ENCODE data around the gene ADCYAP1.

GRCh38 chr18:957829-958228 is 53.2 kb downstream of the ADCYAP1 start:
- TF ChIP-seq POLR2AphosphoS5 (IDR thresholded peaks at IDR 0.05; ENCODE audit: low read depth, low read length) (no peak), SIN3A (IDR thresholded peaks at IDR 0.05; ENCODE audit: borderline replicate concordance, insufficient read depth, low read length) (no peak)

Measured in PFSK-1 (cell line).